ENCODE results near the gene LDLRAD3.
A peak's percentile ranks its signal among the peaks of the same experiment; 100 is the strongest.

The LDLRAD3 gene

GRCh38 chr11:36146437-36146836, 202.6 kb downstream of the LDLRAD3 start:
- no peak for DNase-seq

DNA sequence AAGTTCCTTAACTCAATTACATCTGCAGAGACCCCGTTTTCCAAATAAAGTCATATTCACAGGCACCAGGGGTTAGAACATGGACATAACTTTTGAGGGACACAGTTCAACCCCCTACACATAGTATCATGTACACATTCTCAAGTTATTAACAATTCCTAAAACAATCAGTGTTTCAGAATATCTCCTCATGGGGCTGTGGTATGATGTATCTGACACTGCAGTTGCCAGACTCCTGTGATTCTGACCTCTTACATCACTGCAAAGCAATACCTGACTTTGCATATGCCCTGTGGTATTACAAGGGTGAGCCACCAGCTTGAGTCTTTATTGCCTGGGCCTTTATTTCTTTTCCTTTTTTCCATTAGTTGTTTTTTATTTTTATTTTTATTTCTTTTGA, 203.6 kb downstream of the LDLRAD3 start:
- DNase-seq = no peak

GRCh38 chr11:36148701-36149100, 204.8 kb downstream of the LDLRAD3 start:
- no peak for DNase-seq

DNA sequence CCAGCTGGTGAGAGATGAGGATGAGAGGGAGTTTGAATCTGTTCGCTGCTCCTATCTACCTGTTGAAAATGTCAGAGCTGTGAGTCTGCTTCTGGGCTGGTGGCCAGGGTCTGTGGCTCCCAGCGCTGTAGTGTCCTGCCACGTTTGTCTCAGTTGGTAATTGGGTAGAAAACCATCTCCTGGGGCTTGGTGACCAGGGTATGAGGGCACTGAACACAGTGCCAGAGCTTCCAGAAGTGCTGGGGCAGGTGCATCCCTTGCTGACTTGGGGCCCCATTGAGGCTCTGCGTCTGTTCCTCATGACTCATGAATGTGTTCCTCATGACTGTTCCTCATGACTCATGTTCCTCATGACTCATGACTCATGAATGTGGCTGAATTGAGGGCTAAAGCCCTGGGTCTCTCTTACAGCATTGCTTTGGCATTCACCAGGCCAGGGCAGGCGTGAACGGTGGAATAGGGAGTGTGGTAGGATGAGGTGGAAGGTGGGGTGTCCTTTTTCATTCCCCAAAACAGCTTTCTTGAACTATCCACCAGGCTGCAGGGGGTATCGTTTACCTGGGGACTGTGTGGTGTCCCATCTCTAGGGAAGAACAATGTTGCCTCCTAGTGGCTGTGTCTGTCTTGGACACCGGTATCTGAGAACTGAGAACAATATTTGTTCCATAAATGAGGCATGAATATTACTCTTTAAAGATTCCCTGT, 205.8 kb downstream of the LDLRAD3 start:
- peak; percentile 14 for DNase-seq

DNA sequence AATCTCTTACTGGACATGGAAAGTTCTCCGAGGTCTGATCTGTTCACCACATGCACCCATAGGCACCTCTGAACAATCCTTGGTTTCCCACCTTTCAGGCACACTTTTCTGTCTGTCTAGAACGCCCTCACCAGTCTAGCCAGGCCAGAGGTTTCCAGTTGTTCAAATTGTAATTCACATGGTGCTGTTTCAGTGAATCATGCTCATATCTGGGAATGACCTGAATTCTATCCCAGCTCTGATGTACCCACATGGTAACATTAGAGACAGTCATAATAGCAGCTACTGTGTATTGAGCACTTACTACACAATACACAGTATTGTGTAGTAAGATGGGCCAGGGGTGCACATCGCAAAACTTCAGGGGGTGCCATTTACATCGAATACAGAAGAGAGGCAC, 207.1 kb downstream of the LDLRAD3 start:
- DNase-seq = no peak

DNA sequence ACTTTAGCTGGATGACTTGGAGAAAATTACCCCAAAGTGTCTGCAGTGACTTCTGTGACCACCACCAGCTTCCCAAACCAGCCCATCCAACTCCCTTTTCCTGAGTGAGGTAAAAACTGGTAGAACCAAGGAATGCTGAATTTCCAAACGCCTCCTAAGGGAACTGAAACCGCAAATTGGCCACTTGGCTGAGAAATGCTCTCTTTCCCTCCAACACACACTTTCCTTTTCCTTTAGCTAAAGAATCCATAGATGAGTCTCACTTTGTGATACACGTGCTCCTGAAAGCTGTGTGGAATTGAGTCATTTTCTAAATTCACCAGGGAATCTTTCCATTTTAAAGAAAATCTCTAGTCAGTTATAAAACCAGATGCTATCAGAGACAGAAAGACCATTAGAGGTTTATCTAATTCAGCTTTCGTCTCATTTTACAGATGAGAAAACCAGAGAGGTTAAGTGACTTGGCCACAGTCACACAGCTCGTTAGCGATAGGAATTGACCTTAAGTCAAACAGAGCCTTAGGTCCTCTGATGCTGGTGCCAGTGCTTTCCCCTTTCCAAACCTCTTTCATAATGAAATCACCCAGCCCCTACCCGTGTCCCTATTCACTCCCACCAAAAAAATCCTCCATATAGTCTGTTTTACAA, 208.2 kb downstream of the LDLRAD3 start:
- no peak for DNase-seq

- no peak for DNase-seq
These were observed 209.7 kb downstream of the LDLRAD3 start for GRCh38 chr11:36153551-36153950.

DNA sequence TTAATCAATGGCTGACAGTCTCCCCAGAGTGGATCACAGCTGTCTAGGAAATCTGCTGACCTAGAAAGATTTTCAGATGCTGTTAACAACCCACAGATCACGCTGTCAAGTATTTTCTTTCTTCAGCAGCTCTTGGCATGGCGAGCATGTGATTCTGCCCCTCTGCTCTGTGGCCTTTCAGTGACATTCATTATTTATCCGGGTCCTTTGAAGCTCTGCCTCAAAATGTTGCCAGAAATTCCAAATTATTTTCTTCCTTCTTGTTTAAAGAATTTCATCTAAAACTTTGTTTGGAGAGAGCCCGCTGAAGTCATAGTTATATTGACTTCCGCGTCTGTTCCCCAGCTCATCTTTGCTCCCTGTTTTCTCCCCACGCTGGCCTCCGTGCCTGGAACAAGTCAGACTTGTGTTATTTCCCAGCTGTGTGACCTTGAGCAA, 211.3 kb downstream of the LDLRAD3 start:
- DNase-seq = no peak

- no peak for DNase-seq
These were observed 211.9 kb downstream of the LDLRAD3 start for GRCh38 chr11:36155770-36156160.

GRCh38 chr11:36156161-36156816, 212.4 kb downstream of the LDLRAD3 start:
- no peak for DNase-seq

DNA sequence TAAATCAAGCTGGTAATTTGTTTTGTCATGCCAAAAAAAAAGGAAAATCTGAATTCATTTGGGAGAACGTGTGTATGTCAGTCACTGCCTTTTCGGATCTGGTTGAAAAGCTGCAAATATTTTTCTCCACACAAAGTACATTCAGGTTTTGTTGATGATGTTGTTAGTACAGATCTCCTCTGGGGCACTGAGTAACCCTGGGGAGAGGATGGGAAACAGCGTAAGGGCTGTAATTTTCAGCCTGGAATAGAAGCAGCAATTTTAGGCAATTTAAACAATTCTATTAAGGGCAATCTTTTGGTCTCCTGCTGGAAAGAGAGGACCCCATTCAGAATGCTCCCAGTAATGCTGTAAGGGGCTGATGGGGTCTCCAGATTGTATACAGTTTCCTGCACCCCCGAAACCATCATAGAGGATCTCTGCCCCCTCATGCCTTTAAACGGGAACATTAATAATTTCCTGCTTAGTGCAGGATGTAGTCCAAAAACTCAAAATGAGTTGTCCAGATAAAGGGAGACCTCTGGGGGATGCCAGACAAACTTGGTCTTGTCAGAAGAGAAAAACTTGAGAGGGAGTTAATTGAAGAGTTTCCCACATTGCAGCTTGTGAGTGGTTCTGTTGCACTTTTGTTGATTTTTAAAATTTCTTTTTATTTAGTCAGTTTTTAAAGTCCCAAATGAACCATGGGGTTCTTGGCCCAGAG, 213.1 kb downstream of the LDLRAD3 start:
- DNase-seq = no peak

GRCh38 chr11:36160091-36160490, 216.2 kb downstream of the LDLRAD3 start:
- DNase-seq = no peak

DNA sequence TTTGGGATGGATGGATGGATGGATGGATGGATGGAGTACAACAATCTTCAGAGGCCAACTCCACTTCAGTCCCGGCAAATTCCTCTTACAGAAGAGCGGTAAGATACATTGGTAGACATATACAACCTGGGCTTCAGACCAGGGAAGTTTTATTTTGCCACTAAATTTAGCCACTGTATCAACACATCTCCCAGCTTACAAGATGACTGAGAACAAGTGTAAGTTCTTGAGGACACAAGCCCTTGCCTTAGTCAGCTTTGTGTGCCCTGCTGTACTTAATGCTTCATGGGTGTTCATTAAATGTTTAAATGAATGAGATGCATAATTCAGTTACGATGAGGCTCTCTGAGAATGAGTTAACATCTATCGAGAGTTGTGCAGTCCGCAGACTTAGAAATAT, 217.7 kb downstream of the LDLRAD3 start:
- no peak for DNase-seq

GRCh38 chr11:36162006-36162882, 218.4 kb downstream of the LDLRAD3 start:
- DNase-seq = no peak

DNA sequence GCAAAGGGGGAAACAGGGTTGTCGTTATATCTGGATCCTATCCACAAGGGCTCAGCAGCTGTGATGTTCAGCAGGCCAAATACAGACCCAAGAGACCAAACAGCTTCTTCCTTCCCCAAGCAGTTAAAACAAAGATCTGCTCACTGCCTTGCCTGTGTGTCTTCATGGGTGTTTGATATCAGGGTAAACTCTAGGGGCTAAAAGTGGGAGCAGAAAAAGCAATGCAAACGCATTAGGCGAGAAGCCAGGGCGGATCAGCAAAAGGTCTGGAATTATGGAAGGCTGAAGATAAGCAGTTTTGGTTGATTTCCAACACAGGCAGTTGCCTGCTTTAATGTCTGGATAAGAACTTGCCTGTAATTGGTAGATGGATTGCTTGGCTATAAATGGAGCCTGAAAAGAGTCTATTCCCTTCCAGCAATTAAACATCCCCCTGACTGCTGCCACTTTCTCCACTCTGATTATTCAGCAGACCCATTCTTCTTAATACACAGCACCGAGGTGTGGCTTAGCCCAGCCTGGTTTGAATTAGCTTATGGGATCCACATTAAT, 219.1 kb downstream of the LDLRAD3 start:
- no peak for DNase-seq

GRCh38 chr11:36164506-36165250, 220.8 kb downstream of the LDLRAD3 start:
- no peak for DNase-seq

- DNase-seq = no peak
These were observed 221.9 kb downstream of the LDLRAD3 start for GRCh38 chr11:36165621-36166397.

DNA sequence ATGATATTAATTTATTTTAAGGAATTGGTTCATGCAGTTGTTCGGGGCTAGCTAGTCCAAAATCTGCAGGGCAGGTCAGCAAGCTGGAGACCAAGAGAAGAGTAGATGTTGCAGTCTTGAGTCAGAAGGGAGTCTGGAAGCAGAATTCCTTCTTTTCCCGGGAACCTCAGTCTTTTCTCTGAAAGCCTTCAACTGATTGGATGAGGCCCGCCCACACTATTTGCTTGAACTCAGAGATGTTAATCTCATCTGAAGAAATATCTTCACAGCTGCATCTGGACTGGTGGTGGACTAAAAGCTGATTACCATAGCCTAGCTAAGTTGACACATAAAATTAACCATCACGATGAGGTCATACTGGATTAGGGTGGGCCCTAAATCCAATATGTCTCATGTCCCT, 223.2 kb downstream of the LDLRAD3 start:
- no peak for DNase-seq

- DNase-seq = no peak
These were observed 223.9 kb downstream of the LDLRAD3 start for GRCh38 chr11:36167729-36168128.

DNA sequence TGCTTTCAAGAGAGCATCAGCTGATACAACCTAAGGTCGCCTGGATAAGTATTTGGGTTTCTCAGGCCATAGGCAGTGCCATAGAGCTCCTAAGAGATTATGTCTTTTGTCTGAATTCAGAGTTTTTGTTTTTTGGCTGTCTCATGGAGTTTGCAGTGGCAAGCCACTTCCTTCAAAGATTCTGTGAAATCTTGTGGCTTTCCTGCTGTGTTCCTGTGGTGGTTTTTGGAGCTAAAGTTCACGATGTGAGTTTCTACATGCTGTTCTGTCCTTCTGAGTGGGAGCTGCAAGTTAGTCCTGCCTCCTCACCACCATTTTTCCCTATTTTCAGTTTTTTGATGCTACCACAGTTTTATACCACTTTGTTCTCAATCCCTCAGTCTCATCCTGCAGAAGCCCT, 234.0 kb downstream of the LDLRAD3 start:
- no peak for DNase-seq
